Measurements from ENCODE around the gene SMIM29. TPM values are rescaled to one million over a fixed set of nuclear protein-coding genes. Genes with fewer than 3 reads are reported as not detected.

SMIM29 gene
- total and polyA plus RNA-seq, 2 donors (not counting 1 experiment from before 2014, with no cell fraction given) = 43.6 to 106 TPM

GRCh38 chr6:34242252-34243130, 6.3 kb downstream of the SMIM29 start:
- POLR2A ChIA-PET = interaction anchor here (0.5 kb wide), 1 partner anchor 32 kb away, joined by 3 read pairs; no protein-coding TSS in a partner anchor
- Mint-ChIP-seq H3K9me3 (ENCODE audit: insufficient read depth) (no peaks in the 10 kb centered on the region), H3K27ac (peak overlapping the region; percentile 53), H3K27me3 (no peaks in the 10 kb centered on the region), H3K4me3 (no peak overlapping the region), H3K4me1 (peaks cover 57% of the 10 kb centered on the region)
- no peak overlapping the region for H3K9ac ChIP-seq (ENCODE audit: low read length)
- peaks cover 16 to 34% of the 10 kb centered on the region in 2 donors for H3K4me1 ChIP-seq (ENCODE audit: control insufficient read depth in 2 of 2, insufficient read depth in 2 of 2, low read length in 2 of 2)
- H3K27me3 ChIP-seq (replicated peaks in 1 of 4; ENCODE audit: control extremely low read depth in 1 of 4, control insufficient read depth in 3 of 4, insufficient read depth in 4 of 4, low read length in 3 of 4) = no peaks in the 10 kb centered on the region
- H3K4me2 ChIP-seq (replicated peaks; ENCODE audit: low read depth, low read length, poor library complexity, severe bottlenecking) = no peak overlapping the region
- no peak overlapping the region for H2AFZ ChIP-seq (ENCODE audit: insufficient read depth, low read depth, low read length, poor library complexity, severe bottlenecking)
- ATAC-seq (ENCODE audit: low read depth) (no peak), DNase-seq (no peak)
- WGBS (ENCODE audit: insufficient coverage) = 88% methylated on average over 6 of the region's 7 CpGs
- H3K79me2 ChIP-seq (ENCODE audit: control insufficient read depth, insufficient read depth, low read length) = peaks cover 38% of the 10 kb centered on the region
- TF ChIP-seq CTCF (IDR thresholded peaks at IDR 0.05) (no peak), EZH2 (IDR thresholded peaks at IDR 0.05; ENCODE audit: borderline replicate concordance, insufficient read depth, low read depth, low read length, poor library complexity, severe bottlenecking) (no peak)
- no peaks in the 10 kb centered on the region for H3K9me3 ChIP-seq (ENCODE audit: control extremely low read depth in 1 of 3, control insufficient read depth in 2 of 3, insufficient read depth in 1 of 3, low read length in 2 of 3)
- peaks cover 0 to 41% of the 10 kb centered on the region in 2 experiments for H3K36me3 ChIP-seq (replicated peaks in 1 of 2; ENCODE audit: control extremely low read depth in 1 of 2, control insufficient read depth in 1 of 2, extremely low read depth in 1 of 2, insufficient read depth in 2 of 2, low read length in 1 of 2)
- H4K20me1 ChIP-seq (ENCODE audit: control insufficient read depth, insufficient read depth, low read length, poor library complexity, severe bottlenecking) = peaks cover 70% of the 10 kb centered on the region
- H3K4me3 ChIP-seq (ENCODE audit: control extremely low read depth in 1 of 5, extremely low read depth in 1 of 5, insufficient read depth in 1 of 5, low read depth in 2 of 5, low read length in 4 of 5) = no peak overlapping the region
- intact Hi-C loops (cut with micrococcal nuclease) = no loop called here
- H3K27ac ChIP-seq (ENCODE audit: low read length in 2 of 2) = peak overlapping the region in 1 of 2 donors; percentile 35
- CTCF ChIA-PET = interaction anchor here (2.8 kb wide), 2 partner anchors 46 to 173 kb away, joined by 15 to 19 read pairs; no protein-coding TSS in a partner anchor
